Measurements from ENCODE around the gene SLC22A9.
"Not testable (repeated sequence)": the region's sequence is repeated elsewhere in the genome, so short reads cannot be mapped to it uniquely, and the experiment has no call there.

Gene SLC22A9

DNA sequence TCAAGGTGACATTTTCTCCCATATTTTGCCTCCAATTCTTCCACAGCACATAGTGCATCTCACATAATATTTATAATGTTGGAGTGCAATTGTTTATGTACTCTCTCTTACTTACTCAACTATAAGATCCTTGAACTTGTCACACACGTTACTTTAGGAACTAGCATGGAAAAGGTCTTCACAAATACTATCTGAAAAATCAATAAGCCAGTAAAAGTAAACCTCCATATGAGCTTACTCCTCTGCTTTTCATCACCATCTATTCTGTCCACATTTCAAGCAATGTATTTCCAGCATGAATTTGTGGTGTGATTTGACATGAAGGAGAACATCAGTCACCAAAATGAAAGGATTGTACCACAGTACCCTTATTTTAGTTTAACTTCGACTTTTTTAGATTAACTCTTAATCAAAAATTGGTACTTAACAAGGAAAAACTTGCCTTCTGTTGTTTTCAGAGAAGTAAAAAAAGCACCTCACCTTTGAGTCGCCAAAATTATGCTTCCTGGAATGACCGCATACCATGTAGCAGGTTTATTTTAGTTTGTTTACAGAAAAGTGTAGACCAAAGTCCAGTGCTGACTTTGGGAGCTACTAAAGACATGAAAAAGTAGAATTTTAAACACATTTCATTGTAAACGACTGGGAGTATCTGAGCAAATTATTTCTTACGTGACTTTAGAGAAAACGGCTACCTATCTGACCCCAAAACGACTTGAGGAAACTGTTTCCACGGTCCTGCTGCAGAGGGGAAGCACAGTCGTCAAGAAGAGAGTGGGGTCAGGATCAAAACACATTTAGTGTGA lies at the start of gene SLC22A9:
Gene SLC22A9, plus strand, starts transcription at position 621 of the 806 bp plus-strand sequence. CDS start 272 bp downstream, outside the sequence.
- DNase-seq (ENCODE audit: low read depth), result no peak

DNA sequence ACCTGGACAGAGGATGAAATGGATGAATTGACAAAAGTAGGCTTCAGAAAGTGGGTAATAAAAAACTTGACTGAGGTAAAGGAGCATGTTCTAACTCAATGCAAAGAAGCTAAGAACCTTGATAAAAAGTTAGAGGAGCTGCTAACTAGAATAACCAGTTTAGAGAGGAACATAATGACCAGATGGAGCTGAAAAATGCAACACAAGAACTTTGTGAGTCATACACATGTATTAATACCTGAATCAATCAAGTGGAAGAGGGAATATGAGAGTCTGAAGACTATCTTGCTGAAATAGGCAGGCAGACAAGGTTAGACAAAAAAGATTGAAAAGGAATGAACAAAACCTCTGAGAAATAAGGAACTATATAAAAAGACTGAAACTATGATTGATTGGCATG lies 47.9 kb upstream of the SLC22A9 start:
- no peak for DNase-seq (ENCODE audit: low read depth)

DNA sequence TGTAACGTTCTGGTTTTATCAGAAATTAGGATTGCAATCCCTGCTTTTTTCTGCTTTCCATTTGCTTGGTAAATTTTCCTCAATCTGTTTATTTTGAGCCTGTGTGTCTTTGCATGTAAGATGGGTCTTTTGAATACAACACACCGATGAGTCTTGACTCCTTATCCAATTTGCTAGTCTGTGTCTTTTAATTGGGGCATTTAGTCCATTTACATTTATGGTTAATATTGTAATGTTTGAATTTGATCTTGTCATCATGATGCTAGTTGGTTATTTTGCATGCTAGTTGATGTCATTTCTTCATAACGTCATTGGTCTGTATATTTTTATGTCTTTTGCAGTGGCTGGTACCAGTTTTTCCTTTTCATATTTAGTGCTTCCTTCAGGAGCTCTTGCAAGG lies 34.5 kb upstream of the SLC22A9 start:
- DNase-seq (ENCODE audit: low read depth), result not testable (repeated sequence)

DNA sequence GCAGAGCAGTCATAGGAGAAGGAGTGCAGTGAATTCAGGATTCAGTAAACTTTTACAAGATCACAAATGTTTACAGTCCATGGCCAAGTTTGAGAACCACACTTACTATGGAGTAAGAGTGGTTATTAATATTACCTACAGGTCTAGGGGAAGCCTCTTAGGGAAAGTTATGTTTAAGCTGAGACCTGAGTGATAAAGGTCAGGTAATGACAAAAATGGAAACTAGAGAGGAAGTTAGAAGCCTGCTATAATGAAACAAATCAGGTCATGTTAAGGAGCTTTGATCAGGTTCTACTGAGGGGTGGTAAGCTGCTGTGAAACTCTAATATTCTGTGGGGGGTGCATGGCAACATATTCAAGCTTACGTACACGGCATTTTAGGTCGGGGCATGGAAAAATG lies 32.5 kb upstream of the SLC22A9 start:
- no peak for DNase-seq (ENCODE audit: low read depth)

DNA sequence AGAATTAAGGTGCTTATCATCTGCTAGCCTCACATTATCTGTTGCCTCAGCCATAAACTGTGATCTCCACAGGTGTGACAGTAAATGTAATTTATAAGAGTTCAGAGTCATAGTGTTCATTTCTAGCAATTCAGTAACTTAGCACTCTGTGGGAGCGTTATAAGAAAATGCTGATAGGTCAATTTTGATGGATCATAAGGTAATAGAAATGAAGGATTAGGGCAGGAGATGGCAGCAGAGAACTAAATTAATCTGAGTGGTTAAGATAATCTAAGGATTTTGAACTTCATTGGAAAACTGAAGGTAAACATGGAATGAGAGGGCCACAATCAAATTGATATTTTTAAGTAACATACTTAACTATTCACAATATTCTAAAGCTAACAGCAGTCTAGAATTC lies 26.5 kb upstream of the SLC22A9 start:
- no peak for DNase-seq (ENCODE audit: low read depth)

DNA sequence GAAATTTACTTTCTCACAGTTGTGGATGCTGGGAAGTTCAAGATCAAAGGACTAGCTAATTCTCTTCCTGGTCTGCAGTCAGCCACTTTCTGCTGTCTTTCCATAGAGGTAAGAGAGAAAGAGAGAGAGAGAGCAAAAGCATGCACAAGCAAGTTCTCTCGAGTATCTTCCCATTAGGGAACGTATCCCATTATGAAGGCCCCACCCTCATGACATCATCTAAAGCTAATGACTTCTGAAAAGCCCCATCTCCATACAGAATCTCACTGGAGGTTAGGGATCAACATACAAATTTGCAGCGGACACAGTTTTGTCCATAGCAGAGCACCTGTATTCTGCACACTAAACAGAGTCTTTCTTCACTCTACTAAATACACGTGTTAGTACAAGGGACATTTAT lies 17.4 kb upstream of the SLC22A9 start:
- no peak for DNase-seq (ENCODE audit: low read depth)

DNA sequence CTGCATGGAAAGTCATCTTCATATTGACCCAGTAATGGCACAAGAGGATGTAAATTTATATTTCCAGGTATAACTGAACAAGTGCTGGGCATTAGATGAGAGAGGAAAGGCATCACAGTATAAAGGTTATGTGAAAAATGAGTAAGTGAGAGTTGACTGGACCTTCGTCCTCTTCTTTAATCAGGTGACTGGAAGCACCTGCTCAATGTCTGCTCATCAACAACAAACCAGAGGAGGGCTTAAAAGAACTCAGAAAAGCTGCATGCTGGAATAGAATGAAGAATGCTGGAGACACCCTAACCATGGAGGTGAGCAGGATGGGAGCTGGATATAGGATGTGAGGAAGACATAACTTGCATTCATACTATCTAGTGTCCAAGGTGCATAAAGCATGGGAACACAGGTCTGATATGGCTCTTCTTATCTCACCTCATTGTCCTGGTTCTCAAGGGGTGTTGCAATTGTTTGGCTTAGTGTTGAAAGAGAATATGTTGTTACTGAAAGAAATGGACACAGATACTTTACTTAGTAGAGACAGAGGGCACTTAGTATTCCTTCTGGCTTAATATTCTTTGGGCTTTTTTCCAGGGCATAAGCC lies 7.3 kb upstream of the SLC22A9 start:
- no peak for DNase-seq (ENCODE audit: low read depth)

- DNase-seq (ENCODE audit: low read depth), result no peak
Measured at GRCh38 chr11:63369971-63370588, 495 bp downstream of the SLC22A9 start.

GRCh38 chr11:63371396-63371795 lies 1.8 kb downstream of the SLC22A9 start:
- DNase-seq (ENCODE audit: low read depth), result no peak

GRCh38 chr11:63375434-63375833 lies 5.8 kb downstream of the SLC22A9 start:
- no peak for DNase-seq (ENCODE audit: low read depth)

- no peak for DNase-seq (ENCODE audit: low read depth)
Measured at GRCh38 chr11:63380130-63380529, 10.5 kb downstream of the SLC22A9 start.

DNA sequence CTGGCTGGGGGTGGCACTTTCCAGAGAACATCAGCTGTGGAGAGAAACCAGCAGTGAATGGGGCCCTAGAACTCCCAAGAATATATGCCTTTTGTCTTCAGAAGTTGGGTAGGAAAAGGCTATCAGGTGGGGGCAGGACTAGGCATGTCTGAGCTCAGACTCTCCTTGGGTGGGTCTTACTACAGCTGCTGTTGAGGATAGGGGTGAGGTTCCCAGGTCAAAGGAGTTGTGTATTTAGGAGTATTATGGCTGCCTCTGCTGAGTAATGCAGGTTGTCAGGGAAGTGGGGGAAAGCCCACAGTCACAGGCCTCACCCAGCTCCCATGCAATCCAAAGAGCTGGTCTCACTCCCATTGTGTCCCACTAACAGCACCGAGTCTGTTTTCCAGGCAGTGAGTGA lies 26.1 kb downstream of the SLC22A9 start:
- no peak for DNase-seq (ENCODE audit: low read depth)

GRCh38 chr11:63404161-63404935 lies 34.8 kb downstream of the SLC22A9 start:
- no peak for DNase-seq (ENCODE audit: low read depth)

DNA sequence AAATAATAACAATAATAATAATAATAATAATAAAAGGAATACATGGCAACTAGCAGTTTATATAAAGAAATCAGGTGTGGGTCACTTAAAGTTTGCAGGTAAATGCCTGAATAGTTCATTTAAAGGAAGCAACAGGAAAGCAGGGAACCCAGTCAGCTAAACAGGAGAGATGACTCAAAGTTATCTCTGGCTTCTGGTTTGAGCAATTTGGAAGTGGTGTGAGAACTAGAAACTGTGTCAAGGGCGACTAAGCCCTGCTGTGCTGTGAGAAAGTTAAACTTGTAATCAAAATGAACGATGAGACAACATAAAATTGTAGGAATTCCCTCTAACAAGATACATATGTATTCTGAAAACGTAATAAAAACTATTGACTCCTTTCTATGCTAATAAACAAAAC lies 35.5 kb downstream of the SLC22A9 start:
- no peak for DNase-seq (ENCODE audit: low read depth)

DNA sequence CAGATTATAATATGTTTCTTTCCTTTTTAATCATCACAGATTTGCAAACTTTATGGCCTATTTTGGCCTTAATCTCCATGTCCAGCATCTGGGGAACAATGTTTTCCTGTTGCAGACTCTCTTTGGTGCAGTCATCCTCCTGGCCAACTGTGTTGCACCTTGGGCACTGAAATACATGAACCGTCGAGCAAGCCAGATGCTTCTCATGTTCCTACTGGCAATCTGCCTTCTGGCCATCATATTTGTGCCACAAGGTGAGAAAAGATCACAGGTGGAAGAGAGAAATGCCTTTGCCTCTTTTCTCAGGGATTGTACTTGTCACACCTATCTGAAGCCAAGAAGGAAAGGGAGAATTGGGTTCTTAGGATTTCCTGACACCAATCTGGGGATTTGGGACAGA lies 36.9 kb downstream of the SLC22A9 start:
- DNase-seq (ENCODE audit: low read depth), result no peak

GRCh38 chr11:63417174-63417852 lies 47.7 kb downstream of the SLC22A9 start:
- no peak for DNase-seq (ENCODE audit: low read depth)

- DNase-seq (ENCODE audit: low read depth), result no peak
Measured at GRCh38 chr11:63427971-63428508, 58.5 kb downstream of the SLC22A9 start.

- not testable (repeated sequence) for DNase-seq (ENCODE audit: low read depth)
Measured at GRCh38 chr11:63430731-63431130, 61.1 kb downstream of the SLC22A9 start.

DNA sequence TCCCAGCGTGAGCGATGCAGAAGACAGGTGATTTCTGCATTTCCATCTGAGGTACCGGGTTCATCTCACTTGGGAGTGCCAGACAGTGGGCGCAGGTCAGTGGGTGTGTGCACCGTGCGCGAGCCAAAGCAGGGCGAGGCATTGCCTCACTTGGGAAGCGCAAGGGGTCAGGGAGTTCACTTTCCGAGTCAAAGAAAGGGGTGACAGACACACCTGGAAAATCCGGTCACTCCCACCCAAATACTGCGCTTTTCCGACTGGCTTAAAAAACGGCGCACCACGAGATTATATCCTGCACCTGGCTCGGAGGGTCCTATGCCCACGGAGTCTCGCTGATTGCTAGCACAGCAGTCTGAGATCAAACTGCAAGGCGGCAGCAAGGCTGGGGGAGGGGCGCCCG lies 65.8 kb downstream of the SLC22A9 start:
- DNase-seq (ENCODE audit: low read depth), result not testable (repeated sequence)

GRCh38 chr11:63435831-63436230 lies 66.2 kb downstream of the SLC22A9 start:
- DNase-seq (ENCODE audit: low read depth), result not testable (repeated sequence)

GRCh38 chr11:63443714-63444113 lies 74.1 kb downstream of the SLC22A9 start:
- DNase-seq (ENCODE audit: low read depth), result no peak

- DNase-seq (ENCODE audit: low read depth), result no peak
Measured at GRCh38 chr11:63444160-63444559, 74.6 kb downstream of the SLC22A9 start.
